Tibial nerve (tissue), 4 donors: Measurements from ENCODE around the gene TMEM183A. TPM values are rescaled to one million over a fixed set of nuclear protein-coding genes. Genes with fewer than 3 reads are reported as not detected.

Experiments
- DNase-seq, 2 donors: peaks; one replicate each; pipeline ENCODE4 v3.0.0-alpha.2; 2019; ENCODE audit warnings: low spot score in 2 of 2
- H3K27ac ChIP-seq, 4 donors: fragments of 200-600 bp; sonication (generic) in 3 of 4; one replicate each; pipeline ENCODE4 v1.5.1; 2017 to 2019; ENCODE audit warnings: mild to moderate bottlenecking in 1 of 4
- H3K27me3 ChIP-seq, 2 donors: fragments of 200-600 bp; sonication (generic) in 1 of 2; one replicate each; pipeline versions ENCODE4 v1.5.1 to v1.6.0; 2017 to 2019
- H3K36me3 ChIP-seq, 3 donors: fragments of 200-600 bp; sonication (generic); one replicate each; pipeline ENCODE4 v1.5.1; 2018 to 2019
- H3K4me1 ChIP-seq, 4 donors: fragments of 200-600 bp; sonication (generic) in 3 of 4; one replicate each; pipeline ENCODE4 v1.5.1; 2017 to 2019
- H3K4me3 ChIP-seq, 4 donors: fragments of 200-600 bp; sonication (generic) in 3 of 4; one replicate each; pipeline ENCODE4 v1.5.1; 2017 to 2019; ENCODE audit warnings: mild to moderate bottlenecking in 1 of 4, moderate library complexity in 1 of 4
- H3K9me3 ChIP-seq, 4 donors: fragments of 200-600 bp; sonication (generic) in 3 of 4; one replicate each; pipeline ENCODE4 v1.5.1; 2017 to 2019
- CTCF ChIP-seq, 5 experiments: fragments of 200-600 bp in 3 of 5; fragments of 450-650 bp in 2 of 5; sonication (generic) in 3 of 5; IDR thresholded peaks; one replicate each; pipeline ENCODE4 v1.5.1; 2016 to 2019; ENCODE audit warnings: antibody characterized with exemption in 5 of 5, mild to moderate bottlenecking in 3 of 5, moderate library complexity in 2 of 5
- EP300 ChIP-seq, 2 donors: sonication (generic); formaldehyde crosslinking; IDR thresholded peaks; one replicate each; pipeline ENCODE4 v1.6.1; 2017; ENCODE audit warnings: antibody characterized with exemption in 2 of 2, mild to moderate bottlenecking in 1 of 2
- POLR2A ChIP-seq, 2 donors: fragments of 450-650 bp; IDR thresholded peaks; one replicate each; pipeline ENCODE4 v1.6.1; 2017; ENCODE audit warnings: antibody characterized with exemption in 2 of 2, mild to moderate bottlenecking in 2 of 2, moderate library complexity in 2 of 2
- WGBS, 2 donors: methylation state at CpG; one replicate each; pipeline ENCODE4 v1.1.5; 2018; 5-methylcytosine and 5-hydroxymethylcytosine counted together
- total RNA-seq, 4 donors: library from RNA; depleted of rRNA; stranded (reverse); fragments of >200 nt; gene quantifications; one replicate each; pipeline ENCODE4 v1.1.0, GENCODE V29; 2016

The TMEM183A gene
- total RNA-seq, 4 donors from 2014 or later = 64.3 to 80.6 (median 74.7) TPM

DNA sequence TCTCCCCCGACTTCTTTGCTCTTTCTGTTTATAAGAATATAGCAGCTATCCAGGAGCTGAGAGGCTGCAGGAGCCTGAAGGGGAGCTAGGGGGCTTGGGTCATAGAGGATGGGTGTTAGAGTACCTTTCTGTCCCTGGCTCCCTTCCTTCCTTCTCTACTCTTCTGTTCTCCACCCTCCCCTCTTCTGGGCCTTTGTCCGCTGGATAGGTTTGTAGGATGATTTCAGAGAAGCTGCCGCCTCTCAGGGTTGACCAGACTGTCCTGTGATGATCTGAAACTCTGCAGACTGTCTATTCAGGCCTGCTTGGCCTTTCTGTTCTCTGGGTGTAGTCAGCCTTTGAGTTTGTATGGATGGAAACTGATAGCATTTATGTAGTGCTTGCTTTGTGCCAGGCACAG, 45.4 kb downstream of the TMEM183A start:
- Histone ChIP-seq H3K27me3 (no peaks in the 10 kb centered on the region), H3K36me3 (no peaks in the 10 kb centered on the region), H3K27ac (no peak overlapping the region), H3K4me1 (peaks cover 0 to 2% (median under 1%) of the 10 kb centered on the region in 4 donors), H3K4me3 (no peak overlapping the region), H3K9me3 (no peaks in the 10 kb centered on the region)
- no peak for DNase-seq
- TF ChIP-seq EP300 (IDR thresholded peaks at IDR 0.05) (no peak), POLR2A (IDR thresholded peaks at IDR 0.05) (no peak), CTCF (IDR thresholded peaks at IDR 0.05) (no peak)
- WGBS, 2 donors = 80 to 92% methylated on average over 3 of the region's 3 CpGs

GRCh38 chr1:203054184-203054583, 47.0 kb downstream of the TMEM183A start:
- Histone ChIP-seq H3K4me3 (no peak overlapping the region), H3K9me3 (no peaks in the 10 kb centered on the region), H3K36me3 (no peaks in the 10 kb centered on the region), H3K27ac (no peak overlapping the region), H3K27me3 (no peaks in the 10 kb centered on the region), H3K4me1 (peaks cover 0 to 18% (median 3%) of the 10 kb centered on the region in 4 donors)
- no peak for DNase-seq
- WGBS, 2 donors = 65 to 76% methylated on average over 1 of the region's 1 CpG
- TF ChIP-seq POLR2A (IDR thresholded peaks at IDR 0.05) = no peak

DNA sequence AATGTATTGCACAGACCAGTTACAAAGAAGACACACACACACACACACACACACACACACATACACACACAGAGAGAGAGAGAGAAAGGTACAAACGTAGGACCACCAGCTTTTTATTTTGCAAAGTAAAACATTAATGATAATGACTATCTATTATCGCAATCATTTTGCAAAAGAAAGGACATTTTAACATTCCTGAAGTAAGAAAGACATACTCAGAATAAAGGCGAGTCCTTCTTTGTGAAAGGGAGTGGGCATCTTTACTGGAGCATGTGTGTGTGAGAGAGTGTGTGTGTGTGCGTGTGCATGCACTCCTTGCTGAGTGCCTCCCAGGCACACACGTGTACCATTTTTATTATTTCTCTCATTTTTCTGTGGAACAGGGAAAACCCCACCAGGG, 47.5 kb downstream of the TMEM183A start:
- H3K4me1 ChIP-seq = peaks cover 0 to 19% (median 3%) of the 10 kb centered on the region in 4 donors
- no peak overlapping the region for H3K4me3 ChIP-seq
- H3K27me3 ChIP-seq = no peaks in the 10 kb centered on the region
- WGBS, 2 donors = 75 to 76% methylated on average over 5 of the region's 5 CpGs
- H3K9me3 ChIP-seq = no peaks in the 10 kb centered on the region
- DNase-seq = no peak
- no peaks in the 10 kb centered on the region for H3K36me3 ChIP-seq
- no peak overlapping the region for H3K27ac ChIP-seq
- no peak for TF ChIP-seq EP300 (IDR thresholded peaks at IDR 0.05)
- no peak for TF ChIP-seq POLR2A (IDR thresholded peaks at IDR 0.05)
- TF ChIP-seq CTCF (IDR thresholded peaks at IDR 0.05) = no peak

GRCh38 chr1:203055161-203055799, 48.1 kb downstream of the TMEM183A start:
- Histone ChIP-seq H3K27me3 (no peaks in the 10 kb centered on the region), H3K9me3 (no peaks in the 10 kb centered on the region), H3K4me3 (no peak overlapping the region), H3K36me3 (no peaks in the 10 kb centered on the region), H3K27ac (no peak overlapping the region), H3K4me1 (peaks cover 0 to 19% (median 3%) of the 10 kb centered on the region in 4 donors)
- TF ChIP-seq POLR2A (IDR thresholded peaks at IDR 0.05) (no peak), CTCF (IDR thresholded peaks at IDR 0.05) (no peak), EP300 (IDR thresholded peaks at IDR 0.05) (no peak)
- DNase-seq = no peak
- WGBS, 2 donors = 86 to 89% methylated on average over 20 to 24 of the region's 24 CpGs

- WGBS, 2 donors = 77 to 95% methylated on average over 7 of the region's 7 CpGs
- Histone ChIP-seq H3K36me3 (no peaks in the 10 kb centered on the region), H3K27me3 (no peaks in the 10 kb centered on the region), H3K4me3 (no peak overlapping the region), H3K9me3 (no peaks in the 10 kb centered on the region), H3K4me1 (peaks cover 0 to 19% (median 3%) of the 10 kb centered on the region in 4 donors), H3K27ac (no peak overlapping the region)
- TF ChIP-seq EP300 (IDR thresholded peaks at IDR 0.05) (no peak), CTCF (IDR thresholded peaks at IDR 0.05) (no peak), POLR2A (IDR thresholded peaks at IDR 0.05) (no peak)
- DNase-seq = no peak
Measured at GRCh38 chr1:203056012-203056411, 48.8 kb downstream of the TMEM183A start.
